HEK293T (cell line): Measurements from ENCODE around the gene ZMIZ1.

Source experiments
- ARNT ChIP-seq: fragments of 450-650 bp; IDR thresholded peaks from 2 replicates; pipeline ENCODE4 v1.6.1; 2017; ENCODE audit warnings: mild to moderate bottlenecking
- BHLHE40 ChIP-seq: fragments of 450-650 bp; IDR thresholded peaks from 2 replicates; pipeline ENCODE4 v1.6.1; 2016; ENCODE audit warnings: mild to moderate bottlenecking, moderate library complexity, borderline replicate concordance
- ELF4 ChIP-seq: fragments of 450-650 bp; IDR thresholded peaks from 2 replicates; pipeline ENCODE4 v1.6.1; 2017; ENCODE audit warnings: antibody characterized with exemption
- L3MBTL2 ChIP-seq: fragments of 450-650 bp; conservative IDR thresholded peaks from 2 replicates; pipeline ENCODE4 v1.6.1; 2016; ENCODE audit warnings: mild to moderate bottlenecking
- SP1 ChIP-seq: fragments of 450-650 bp; IDR thresholded peaks from 2 replicates; pipeline ENCODE4 v1.6.1; 2017

DNA sequence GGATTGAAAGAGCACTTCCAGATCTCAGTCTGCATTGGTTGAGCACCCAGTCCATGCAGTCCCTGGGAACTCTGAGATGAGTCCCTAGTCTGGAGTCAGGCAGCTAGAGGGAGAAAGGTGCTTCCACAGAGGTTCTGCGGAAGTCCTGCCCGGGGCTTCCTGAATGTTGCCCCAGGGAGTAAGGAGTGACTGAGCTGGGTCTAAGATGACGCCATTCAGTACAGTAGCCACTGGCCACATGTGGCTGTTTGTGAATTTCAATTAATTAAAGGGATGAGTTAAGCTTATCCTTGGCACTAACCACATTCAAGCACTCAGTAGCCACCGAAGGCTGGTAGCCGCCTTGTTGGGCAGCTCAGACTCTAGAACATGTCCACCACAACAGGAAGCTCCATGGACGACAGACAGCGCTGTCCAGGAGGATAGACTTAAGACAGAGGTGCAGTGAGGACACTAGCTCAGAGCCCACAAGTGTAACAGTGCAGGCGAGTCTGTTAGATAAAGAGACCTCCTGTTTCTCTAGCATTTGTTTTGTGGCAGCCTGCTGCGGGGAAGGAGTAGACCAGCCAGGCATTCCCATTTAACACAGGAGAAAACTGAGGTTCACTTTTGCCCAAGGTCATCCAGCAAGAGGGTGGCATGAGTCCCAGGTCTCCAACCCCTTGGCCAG is 176.9 kb downstream of the ZMIZ1 start:
- TF ChIP-seq ELF4 (no peak), SP1 (no peak), L3MBTL2 (no peak), BHLHE40 (no peak), ARNT (no peak)
